NOMO-1 (cell line): ENCODE results near the gene ABCC1.

Experiments
- DNase-seq, 2 experiments: peaks; one replicate each; lab custom pipeline; 2025; ENCODE audit not compliant: unreplicated experiment in 2 of 2; lab: John Stamatoyannopoulos, UW

ABCC1 gene

DNA sequence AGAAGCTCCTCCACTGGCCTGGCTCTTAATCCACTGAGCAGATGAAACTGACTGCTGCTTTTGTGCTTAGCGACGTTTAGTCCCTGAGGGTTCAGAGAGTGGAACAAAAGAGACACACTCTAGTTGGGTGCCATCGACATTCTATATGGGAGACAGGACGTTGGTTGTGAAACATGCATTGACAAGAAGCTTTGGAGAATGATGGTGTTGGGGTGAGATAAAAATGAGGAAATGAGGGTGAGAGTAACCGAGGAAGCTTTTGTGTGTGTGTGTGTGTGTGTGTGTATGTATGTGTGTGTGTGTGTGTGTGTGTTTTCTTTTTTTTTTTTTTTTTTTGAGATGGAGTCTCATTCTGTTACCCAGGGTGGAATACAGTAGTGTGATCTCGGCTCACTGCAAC, 89.5 kb downstream of the ABCC1 start:
- DNase-seq = peak; percentile 22 to 46

GRCh38 chr16:16041196-16041892, 91.9 kb downstream of the ABCC1 start:
- DNase-seq = no peak

DNA sequence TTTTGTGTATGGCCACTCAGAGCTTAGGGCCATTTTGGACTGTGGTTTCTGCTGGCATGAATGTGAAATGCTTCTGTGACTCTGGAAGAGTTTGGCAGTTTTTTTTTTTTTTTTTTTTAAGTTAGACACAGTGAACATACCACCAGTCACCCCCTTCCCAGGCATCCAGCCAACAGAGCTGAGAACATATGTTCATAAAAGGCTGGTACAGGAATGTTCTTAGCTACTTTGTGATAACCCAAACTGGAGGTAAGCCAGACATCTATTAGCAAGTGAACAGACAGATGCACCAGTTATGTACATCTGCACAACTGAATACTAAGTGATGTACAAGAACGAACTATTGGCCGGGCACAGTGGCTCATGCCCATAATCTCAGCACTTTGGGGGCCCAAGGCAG, 92.7 kb downstream of the ABCC1 start:
- no peak for DNase-seq

GRCh38 chr16:16045296-16045695, 95.9 kb downstream of the ABCC1 start:
- no peak for DNase-seq

GRCh38 chr16:16045879-16046278, 96.5 kb downstream of the ABCC1 start:
- no peak for DNase-seq

DNA sequence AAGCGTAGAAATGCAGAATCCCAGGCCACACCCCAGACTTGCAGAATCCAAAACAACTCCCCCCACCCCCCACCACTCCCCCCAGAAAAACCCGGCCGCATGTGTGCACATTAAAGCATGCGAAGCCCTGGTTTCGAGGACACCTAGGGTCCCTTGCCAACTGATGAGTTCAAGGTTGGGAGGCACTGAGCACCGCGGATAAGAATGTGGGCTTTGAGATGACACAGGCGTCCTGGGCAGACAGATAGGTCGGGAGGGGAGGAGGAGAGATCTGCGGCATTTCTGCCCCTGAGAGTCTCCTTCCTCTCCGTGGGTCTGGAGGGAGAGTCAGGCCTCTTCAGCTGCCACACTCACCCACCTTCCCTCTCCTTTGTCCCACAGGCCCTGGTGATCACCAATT, 98.3 kb downstream of the ABCC1 start:
- no peak for DNase-seq

DNA sequence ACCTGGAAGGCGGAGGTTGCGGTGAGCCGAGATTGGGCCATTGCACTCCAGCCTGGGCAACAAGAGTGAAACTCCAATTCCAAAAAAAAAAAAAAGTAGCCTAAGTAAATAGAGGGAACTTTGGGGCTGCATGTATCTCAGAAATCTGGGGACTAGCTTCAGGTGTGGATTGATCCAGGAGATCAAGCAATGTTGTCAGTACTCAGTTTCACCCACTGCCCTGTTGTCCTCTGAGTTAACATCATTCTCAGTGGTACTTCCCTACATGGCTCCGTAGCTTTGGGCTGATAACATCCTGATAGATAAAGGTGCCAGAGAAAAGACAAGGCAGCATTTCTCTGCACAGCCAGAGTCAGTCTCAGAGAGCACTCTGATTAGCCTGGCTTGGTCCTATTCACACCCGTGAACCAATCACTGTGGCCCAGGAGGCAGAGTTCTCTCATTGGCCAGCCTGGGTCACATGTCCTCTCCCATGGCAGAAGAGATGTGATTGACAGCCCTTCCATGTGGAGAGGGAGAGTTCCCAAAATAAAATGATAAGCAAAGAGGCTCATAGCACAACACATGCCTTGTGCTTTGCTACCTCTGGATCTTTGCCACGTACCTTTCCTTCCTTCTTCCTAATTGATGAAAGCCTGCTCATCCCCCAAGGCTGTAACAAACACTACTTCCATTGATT, 99.6 kb downstream of the ABCC1 start:
- DNase-seq = no peak

- DNase-seq = no peak
These were observed 100.7 kb downstream of the ABCC1 start for GRCh38 chr16:16050106-16050505.

DNA sequence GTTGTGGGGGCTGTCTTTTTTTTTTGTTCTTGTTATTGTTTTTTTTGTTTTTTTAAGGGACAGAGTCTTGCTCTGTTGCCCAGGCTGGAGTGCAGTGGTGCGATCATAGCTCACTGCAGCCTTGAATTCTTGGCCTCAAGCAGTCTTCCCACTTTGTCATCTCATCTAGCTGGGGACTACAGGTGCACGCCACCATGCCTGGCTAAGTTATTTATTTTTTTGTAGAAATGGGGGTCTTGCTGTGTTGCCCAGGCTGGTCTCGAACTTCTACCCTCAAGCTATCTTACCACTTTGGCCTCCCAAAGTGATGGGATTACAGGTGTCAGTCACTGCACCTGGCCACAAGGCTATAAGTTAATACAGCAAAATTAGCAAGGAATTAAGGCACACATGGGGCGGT, 101.7 kb downstream of the ABCC1 start:
- no peak for DNase-seq

DNA sequence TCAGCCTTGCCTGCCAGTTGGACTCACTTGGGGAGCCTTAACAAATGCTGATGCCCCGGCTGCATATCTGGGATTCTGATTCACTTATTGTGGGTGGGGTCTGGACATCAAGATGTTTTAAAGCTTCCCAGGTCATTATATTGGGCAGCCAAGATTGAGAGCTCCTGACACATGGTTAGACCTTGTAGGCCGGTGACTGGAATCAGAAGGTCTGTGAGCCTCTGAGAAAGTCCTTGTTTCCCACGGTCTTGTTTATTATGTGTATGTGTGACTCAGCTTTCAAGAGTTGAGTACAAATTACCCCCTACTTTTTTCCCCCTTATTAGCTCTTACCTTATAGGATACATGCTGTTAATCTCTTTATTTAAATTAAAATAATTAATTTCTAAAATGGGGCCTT, 103.5 kb downstream of the ABCC1 start:
- no peak for DNase-seq

DNA sequence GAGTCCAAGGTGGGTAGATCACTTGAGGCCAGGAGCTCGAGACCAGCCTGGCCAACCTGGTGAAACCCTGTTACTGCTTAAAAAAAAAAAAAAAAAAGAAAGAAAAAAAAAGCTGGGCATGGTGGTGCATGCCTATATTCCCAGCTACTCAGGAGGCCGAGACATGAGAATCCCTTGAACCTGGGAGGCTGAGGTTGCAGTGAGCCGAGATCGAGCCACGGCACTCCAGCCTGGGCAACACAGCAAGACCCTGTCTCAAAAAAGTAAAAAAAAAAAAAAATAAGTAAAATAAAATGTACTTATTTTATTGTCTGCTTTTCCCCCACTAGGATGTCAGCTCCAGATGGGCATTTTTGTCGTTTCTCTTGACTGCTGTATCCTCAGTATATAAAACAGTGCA, 107.7 kb downstream of the ABCC1 start:
- no peak for DNase-seq

DNA sequence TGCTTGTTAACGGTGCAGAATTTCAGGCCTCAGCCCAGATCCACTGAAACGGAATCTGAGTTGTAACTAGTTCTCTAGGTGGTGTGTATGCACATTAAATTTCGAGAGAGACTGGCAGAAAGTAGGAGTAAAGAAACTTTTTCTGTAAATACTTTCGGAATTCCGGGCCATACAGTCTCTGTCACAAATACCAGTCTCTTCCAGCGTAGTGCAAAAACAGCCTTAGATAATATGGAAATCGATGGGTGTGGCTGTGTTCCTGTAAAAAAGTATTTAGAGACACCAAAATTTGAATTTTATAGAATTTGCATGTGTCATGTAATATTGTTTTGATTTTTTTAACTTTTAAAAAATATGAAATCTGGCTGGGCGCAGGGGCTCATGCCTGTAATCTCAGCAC, 109.7 kb downstream of the ABCC1 start:
- DNase-seq = no peak

- DNase-seq = no peak
These were observed 110.6 kb downstream of the ABCC1 start for GRCh38 chr16:16059895-16060590.

- peak; percentile 90 to 93 for DNase-seq
These were observed 112.9 kb downstream of the ABCC1 start for GRCh38 chr16:16062023-16062937.

DNA sequence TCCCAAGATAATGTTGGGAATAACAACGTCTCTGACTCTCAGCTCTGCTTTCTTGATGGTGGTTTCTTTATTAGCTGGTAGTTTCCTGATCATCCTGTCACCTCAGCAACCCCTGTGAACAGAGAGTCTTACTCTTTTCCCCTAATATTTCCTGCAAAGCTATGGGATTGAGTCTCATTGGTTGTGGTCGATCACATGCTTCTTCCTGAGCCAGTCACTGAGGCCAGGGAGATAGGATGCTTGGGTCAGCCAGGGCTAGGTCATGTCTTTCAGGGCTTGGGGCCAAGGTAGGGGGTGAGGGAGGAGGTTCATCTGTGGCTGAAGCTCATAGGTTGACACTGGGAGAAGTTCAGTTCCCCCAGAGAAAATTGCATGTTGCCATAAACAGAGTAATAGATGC, 114.3 kb downstream of the ABCC1 start:
- no peak for DNase-seq

DNA sequence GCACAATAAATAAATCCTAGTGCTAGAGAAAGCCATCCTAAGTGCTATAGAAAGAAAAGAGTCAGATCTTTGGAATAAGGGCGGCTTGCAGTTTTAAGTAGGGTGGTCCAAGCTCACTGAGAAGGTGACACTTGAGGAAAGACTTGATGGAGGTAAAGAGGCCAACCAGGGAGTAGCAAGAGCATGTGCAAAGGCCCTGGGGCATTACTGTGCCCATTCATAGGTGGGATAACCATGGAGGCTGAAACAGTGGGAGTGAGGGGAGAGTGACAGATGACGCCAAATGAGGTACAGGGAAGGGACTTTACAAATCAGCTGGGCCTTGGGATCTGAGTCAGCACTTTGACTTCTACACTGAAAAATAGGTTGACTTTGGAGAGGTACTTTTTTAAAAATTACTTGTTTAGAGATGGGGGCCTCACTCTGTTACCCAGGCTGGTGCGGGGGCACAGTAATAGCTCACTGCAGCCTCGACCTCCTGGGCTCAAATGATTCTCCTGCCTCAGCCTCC, 115.5 kb downstream of the ABCC1 start:
- no peak for DNase-seq

- no peak for DNase-seq
These were observed 117.7 kb downstream of the ABCC1 start for GRCh38 chr16:16067127-16067526.

DNA sequence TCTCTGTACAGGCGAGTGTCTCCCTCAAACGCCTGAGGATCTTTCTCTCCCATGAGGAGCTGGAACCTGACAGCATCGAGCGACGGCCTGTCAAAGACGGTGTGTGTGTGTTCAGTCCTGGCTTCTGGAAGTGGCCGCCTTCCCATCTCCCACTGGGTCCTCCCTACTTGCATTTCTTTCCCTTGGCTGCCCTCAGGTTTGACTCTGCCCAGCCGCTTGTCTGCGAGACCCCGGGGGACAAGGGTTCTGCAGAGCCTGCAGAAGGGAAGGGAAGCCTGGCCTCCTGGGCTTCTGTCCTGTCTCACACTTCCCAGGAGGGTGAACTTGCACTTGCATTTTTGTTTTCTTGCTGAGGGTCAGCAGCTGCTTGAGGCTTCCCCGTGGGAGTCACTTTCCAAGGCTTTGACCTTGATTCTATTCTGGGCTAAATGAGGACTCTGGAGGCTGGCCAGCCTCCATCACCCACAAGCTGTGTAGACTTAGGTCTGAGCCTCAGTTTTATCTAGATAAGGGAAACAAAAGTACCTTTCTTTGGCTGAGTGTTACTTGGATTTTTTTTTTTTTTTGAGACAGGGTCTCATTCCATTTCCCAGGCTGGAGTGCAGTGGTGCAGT, 122.3 kb downstream of the ABCC1 start:
- DNase-seq = no peak

GRCh38 chr16:16073001-16073545, 123.7 kb downstream of the ABCC1 start:
- no peak for DNase-seq
